GM11168 (cell line): ENCODE measurements around the gene DCLK3.

ENCODE experiments used
- in situ Hi-C: fragments of 300-500 bp; cut with MboI; formaldehyde crosslinking; loops from one replicate; pipeline ENCODE4 v1.12.0; 2022; ENCODE audit warnings: low sequenced_read_pairs; ENCODE audit not compliant: unreplicated experiment

Gene DCLK3

DNA sequence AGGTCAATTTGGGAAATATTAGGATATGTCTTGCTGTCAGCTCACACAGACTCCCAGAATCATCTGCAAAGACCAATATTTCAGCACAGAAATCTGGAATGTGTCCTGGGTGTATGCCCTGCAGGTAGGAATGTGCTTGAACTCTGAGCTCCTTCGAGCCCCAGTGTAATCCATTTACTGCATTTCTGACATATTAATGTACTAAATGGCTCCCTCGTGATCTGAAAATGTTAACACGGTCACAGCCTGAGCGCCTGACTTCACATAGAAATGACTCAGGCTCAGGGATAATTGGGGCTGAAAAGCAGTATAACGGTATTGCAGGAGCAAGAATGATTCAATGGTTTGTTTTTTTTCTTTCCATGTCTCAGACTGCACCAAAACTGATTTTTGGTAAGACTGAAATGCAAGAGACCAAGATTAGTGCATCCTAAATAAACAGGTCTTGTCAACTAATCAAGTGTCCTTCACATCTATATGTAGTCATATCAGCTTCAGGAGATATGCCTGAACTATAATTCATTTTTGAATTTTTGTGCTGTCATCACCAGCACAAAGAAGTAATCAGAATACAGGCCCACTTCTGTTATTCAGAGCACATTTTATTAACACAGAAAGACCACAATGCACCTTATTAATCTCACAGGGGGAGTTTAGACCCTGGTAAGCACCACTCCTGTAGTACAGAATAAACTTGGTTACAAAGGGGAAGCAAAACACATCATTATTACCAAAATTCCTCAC, 49.8 kb downstream of the DCLK3 start:
- in situ Hi-C loops, result loop anchor here (25.0 kb wide), 1 partner anchor 752 kb away; no protein-coding TSS in a partner anchor

DNA sequence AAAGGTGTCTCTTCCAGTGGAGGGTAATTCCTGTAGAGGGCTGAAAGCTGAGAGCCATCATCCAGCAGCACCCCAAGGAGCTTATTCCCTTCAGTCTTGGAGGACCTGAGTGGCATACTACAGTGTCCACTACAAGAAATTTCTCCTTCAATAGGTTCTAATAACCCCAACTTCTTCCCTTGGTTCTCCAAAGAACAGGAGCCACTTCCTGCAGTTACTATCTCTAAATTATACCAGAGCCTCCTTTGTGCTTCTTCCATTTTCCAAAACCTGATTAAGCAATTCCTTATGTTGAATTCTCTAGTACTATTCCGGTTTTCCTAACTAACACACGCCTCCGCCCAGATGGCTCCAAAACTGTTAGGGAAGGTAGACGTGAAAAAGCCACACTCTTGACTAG, 50.4 kb downstream of the DCLK3 start:
- in situ Hi-C loops, result loop anchor here (25.0 kb wide), 1 partner anchor 752 kb away; no protein-coding TSS in a partner anchor

DNA sequence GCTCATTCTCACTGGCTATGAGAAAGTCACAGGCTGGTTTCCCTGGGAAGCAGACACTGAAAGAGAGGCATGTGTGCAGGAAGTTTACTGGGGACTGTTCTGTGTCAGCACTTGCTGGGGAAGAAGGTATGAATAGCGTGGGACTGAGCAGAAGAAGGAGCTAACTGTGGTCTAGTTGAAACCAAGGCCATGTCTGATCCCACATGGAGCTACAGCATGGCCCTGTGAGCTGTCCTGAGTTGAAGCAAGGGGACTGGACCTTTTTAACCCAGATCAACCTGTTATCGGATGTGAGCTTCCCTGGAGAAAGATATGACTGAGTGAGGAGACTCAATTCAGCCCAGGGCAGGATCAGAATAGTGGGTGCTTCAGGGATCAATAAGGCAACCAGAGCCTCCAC, 53.7 kb downstream of the DCLK3 start:
- in situ Hi-C loops, result loop anchor here (25.0 kb wide), 1 partner anchor 748 kb away; no protein-coding TSS in a partner anchor

DNA sequence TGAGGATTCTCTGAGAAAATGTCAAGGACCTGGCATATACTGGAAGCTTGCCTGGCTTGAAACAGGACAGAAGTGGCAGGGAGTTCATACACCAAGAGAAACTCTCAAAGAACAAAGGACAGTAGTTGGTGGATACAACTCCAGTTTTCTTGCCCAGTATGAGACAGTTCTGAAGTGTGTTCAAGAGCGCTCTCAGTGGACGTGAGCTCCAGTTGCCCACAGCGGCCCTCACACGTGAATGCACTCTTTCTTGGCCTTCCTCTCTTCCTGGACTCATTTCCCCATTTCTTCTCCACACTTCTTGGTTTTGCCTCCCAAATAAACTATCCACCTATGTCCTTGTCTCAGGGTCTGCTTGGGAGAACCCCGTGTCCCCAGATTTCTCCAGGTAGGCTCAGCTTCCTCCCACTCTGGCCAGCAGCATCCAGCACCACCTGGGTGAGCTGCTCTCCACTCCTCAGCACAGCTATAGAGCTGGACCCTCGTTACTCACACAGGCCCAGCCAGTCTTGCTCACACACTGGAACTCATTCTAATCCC, 54.5 kb downstream of the DCLK3 start:
- in situ Hi-C loops, result loop anchor here (25.0 kb wide), 1 partner anchor 748 kb away; no protein-coding TSS in a partner anchor

DNA sequence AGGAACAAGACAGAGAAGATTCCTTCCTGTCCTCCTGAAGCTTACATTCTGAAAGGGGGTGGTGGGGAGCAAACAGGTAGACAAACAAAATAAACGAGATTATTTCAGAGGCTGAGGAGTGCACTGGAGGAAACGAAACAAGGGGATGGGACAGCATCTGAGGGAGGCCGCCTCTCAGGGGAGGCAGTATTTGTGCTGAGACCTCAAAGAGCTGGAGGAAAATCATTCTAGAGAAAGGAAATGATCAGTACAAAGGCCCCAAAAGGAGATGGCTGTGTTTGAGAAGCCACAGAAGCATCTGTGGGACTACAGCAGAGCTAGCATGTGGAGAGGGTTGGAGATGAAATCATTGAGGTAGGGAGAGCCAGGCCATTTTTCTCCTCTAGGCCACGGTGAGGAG, 55.1 kb downstream of the DCLK3 start:
- in situ Hi-C loops, result loop anchor here (25.0 kb wide), 1 partner anchor 747 kb away; no protein-coding TSS in a partner anchor

DNA sequence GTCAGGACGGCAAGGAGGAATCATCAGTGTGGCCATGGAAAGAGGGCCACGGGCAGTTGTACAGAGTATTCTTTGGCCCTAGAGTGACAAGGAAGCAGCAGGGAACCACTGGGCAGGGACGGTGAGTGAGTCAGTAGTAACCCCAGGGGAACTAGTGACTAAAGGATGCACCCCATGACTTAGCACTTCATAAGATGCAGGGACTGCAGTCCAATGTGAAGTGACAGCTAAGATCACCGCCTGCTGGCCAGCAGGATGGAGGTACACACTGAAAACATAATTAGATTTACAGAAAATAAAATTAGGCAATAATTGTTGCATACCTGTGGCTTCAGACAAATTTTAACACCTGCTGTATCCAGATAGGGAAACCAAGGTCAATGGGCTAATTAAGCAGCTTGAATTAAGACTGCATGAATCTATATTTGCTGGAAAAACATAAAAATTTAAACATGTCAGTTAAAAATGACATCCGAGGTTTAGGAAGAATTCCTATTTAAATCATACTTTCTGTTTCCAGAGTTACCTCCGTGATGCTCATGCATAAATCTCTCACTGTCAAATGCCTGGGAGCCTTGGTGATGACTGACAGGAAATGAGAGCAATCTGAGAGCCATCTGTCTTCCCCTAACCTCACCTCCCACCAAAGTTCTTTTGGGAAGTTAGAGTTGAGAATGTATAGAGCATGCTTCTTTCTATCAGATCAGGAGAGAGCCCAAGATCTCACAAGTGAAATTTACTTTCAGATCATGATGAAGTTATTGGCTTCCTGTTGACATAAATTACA, 56.5 kb downstream of the DCLK3 start:
- in situ Hi-C loops, result loop anchor here (25.0 kb wide), 1 partner anchor 746 kb away; no protein-coding TSS in a partner anchor

DNA sequence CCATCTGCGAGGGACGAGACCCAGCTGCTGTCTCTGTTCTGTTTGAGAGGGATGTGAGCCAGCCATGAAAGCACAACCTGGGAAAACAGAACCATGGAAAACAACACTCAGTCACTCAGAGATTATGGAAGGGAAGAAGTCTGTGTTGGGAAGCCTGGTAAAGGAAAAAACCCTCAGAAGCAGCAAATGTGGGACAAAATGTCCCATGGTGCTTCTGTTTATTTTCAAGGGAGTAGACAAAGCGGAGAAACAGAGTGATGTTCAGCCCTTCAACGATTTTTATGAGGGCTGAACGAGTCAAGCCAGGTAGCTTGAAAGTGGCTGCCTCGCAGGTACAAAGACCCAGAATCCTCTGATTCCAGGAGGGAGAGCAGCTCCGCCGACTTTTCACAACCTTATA, 59.3 kb downstream of the DCLK3 start:
- in situ Hi-C loops, result loop anchor here (25.0 kb wide), 1 partner anchor 743 kb away; no protein-coding TSS in a partner anchor

DNA sequence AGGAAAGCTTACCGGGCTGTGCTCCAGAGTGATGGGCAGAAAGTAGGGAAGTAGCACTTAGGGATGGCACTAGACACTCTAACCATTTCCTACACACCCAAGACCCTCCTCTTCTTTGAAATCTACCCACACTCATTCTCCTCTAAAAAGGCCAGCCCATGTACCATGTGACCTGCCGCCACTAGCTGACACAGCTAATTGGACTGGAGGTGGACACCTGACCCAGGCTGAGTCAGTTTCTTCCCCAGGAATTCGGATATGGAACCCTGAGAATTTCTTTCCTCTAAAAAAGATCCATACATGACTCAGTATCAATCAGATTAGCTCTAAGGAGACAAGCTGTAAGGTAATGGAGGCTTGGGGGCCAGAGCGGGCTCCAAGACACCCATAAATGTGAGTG, 60.1 kb downstream of the DCLK3 start:
- in situ Hi-C loops, result loop anchor here (25.0 kb wide), 1 partner anchor 742 kb away; no protein-coding TSS in a partner anchor

DNA sequence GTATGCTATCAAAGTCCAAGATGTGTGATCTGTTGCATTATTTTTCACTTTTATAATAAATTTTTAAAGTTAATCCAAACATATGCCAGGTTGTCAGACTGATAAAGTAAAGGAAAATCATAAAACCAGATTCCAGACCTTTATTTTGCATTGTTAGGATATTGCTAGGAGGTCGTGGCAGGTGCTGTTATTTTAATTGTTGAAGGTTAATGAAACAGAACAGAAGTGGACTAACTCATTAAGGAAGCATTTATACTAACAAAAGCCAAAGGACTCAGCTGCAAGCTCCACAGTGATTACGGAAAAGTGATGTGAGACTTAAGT, 63.1 kb downstream of the DCLK3 start:
- in situ Hi-C loops, result loop anchor here (25.0 kb wide), 1 partner anchor 739 kb away; no protein-coding TSS in a partner anchor

DNA sequence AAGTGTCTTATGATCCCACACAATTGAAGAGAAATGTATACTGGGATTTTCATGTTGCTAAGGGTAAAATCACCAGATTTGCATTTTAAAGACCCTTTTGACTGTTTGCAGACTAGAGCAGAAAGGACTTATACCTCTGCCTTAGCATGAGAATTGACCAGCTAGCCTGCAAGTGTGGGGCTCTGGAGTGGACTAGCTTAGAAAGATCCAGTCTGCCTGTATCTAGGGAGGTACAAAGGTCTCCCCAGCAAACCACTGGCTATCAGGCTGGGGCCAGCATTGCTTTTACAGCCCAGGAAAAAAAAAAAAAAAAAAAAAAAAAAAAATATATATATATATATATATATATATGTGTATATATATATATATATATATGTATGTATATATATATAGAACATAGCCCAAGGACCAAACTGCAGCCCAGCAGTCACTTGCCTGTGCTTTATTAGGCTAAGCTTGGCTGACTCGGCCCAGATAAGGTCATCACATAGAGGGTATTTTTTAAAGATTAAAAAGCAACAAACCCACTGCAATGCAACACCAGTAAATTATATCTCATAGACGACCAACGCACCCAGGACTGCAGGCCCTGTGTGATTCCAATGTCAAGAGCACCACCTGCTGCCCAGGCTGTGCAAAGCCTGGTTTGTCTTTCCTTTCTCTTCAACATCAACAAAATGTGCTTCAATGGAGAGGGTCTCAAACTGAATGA, 63.7 kb downstream of the DCLK3 start:
- in situ Hi-C loops, result loop anchor here (25.0 kb wide), 1 partner anchor 738 kb away; no protein-coding TSS in a partner anchor

DNA sequence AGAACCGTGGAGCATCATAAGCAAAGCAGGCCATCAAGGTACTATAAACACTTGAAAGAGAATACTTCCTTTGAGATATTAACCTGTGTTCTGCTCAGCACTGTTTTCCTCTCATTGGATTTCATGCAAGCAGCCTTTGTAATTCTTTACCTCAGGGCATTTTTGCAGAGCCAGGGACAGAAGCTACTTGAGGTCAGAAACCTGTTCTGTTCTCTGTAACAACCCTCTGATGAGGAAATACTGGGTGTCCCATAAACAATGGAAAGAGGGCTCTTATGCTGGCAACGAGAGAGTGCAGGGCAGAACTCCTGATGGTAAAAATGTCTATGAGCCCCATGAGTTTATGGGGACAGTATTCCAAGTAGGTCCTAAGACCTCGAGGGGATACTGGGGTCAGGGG, 66.0 kb downstream of the DCLK3 start:
- in situ Hi-C loops, result no loop called here

DNA sequence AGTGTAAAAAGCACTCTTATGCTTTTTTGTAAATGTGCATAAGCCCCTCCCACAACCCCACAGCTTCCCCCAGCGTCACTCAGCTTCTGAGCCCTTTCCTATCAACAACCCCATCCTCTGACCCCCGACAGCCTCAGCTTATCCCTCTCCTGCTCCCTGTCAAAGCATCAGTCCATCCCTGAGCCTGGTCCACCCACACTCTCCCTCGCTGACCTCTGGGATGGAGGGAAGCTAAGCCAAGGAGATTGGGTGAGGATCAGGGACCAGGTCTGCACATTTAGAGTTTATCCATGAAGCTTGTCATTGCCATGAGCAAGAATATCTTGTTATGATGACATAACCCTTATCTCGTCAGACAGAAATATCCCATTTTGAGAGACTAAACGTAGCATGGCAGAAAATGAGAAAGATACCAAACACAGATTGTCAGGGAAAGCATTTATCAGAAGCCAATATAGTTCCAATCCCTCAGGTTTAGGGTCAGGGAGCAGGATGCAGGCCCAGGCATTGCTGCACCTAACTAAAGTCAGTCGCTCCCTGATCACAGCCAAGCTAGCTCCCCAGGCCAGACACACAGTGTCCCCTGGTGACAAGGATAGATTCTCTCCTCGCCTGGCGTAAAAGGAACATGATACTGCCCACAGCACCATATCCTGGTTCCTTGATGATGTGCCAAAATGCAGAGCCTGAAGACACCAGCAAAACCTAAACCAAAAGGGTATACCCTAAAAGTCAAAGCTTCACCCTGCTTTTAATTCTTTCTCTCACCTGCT, 66.9 kb downstream of the DCLK3 start:
- in situ Hi-C loops, result no loop called here

DNA sequence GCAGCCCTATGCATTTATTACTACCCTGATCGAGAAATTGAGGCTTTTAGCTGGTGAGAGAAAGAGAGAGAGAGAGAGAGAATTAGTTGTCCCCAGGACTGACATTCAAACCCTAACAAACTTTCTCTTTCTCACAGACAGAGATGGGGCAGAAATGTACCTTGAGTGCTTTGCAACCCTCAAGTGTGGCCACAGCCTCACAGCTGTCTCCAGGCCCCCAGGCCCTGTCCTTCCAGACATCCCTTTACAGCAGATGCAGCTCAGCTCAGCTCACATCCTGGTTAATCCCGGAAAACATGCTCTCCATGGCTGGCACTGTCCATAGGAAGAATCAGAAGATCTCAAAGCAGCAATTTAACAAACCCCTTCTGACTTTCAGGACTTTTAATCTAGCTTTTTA, 67.6 kb downstream of the DCLK3 start:
- in situ Hi-C loops, result no loop called here

DNA sequence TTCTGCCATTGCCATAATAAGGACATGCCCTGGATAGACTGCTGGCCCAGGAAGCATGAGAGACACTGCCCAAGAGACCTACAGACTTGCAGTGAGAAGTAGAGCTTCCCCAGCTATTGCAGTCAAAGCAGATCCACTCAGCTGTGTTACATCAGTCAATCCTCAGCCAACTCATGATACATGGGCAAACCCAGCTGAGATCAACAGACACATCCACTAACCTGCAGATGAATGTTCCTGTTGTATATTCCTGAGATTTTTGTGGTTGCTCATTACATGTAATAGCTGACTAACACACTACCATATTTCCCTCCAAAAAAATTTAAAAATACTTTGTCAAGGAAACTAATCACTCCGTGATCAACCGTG, 68.6 kb downstream of the DCLK3 start:
- in situ Hi-C loops, result no loop called here

DNA sequence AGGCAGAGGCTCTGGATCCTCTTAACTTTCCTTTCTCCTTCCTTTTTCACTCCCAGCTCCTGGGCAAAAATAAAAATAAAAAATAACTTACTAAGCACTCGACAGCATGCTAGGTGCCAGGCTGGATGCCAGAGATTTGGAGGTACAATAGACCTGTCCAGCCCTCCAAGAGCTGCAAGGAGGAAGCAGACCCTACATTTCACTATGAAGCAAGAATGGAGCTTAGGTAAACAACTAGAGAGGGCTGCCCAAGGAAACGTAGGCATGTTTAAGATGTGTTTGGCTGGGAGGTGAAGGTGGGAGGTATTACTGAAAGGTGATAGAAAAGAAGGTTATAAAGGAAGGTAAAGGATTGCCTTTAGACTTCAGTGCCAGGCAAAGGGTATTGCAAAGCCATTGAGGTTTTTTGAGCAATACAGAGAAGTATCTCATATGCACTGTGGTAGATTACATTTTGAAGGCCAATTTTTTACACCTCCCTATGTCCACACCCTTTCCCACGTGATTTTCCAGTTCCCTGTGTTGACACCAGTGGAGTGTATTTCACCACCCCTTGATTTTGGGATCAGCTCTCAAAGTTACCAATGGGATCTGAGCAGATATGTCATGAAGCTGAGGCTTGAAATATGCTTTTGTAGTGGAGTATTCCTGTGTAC, 69.1 kb downstream of the DCLK3 start:
- in situ Hi-C loops, result no loop called here

DNA sequence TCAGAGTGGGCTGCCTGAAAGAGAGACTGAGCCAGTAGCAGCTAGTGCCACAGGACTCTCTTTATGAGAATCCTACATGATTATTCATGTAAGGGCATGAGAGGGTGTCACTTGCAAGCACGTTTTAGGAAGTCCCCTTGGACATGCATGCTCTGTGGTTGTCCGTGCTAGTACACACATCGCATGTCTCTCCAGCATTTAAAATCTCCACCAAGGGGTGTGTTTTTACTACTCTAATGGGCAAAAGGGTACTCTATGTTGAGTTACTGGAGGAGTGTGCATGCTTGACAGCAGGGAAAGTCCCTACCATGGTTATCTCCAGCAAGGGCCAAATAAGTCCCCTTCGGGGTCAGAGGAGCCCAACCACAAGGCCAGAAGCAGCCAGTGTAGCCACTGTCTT, 70.7 kb downstream of the DCLK3 start:
- in situ Hi-C loops, result no loop called here

DNA sequence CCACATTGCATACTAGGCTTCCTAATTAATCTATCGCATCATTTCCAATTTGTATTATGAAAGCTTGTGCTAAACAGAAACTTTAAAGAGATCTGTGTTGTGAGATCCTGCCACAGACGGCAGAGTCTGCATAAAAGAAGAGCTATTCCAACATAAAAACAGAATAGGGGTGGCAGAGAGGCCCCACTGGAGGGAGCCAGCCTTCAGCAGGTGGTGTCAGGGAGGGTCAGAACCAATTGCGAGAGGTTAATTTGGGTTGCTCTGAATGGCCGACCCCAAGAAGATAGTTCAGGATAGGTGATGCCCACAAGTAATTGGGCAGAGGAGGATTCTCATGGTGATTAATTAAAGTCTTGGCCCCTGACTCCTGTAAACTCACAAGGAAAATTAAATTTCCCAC, 74.8 kb downstream of the DCLK3 start:
- in situ Hi-C loops, result no loop called here

DNA sequence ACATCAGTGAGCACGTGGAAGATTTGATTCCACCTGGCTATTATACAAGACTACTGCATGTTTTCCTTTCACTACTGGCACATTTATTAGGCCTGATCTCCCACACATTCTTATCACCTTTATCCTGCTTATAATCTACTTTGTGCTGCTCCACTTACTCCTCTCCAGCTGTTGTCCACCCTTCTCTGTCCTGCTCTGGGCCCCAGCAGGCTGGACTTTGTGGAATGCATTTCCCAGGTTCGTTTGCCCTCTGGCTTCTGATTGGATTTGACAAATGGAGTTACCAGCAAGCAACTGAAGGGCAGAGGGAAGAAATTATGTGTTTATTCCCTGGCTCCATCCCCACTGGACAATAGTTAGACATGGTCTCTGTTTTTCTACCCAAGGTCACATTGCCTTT, 75.5 kb downstream of the DCLK3 start:
- in situ Hi-C loops, result no loop called here

DNA sequence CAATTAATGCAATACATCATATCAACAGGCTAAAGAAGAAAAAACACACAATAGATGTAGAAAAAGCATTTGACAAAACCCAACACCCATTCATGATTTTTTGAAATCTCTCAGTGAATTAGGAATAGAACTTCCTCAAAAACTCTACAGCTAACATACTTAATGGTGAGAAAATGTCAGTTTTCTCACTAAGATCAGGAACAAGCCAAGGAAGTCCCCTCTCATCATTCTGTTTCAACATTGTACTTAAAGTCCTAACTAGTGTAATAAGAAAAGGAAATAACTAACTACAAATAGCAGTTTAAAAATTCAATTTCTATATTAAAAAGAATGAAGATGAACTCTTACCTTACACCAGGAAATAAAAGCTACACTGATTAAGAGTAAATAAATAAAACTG, 77.8 kb downstream of the DCLK3 start:
- in situ Hi-C loops, result no loop called here
